Neuronal stem cell (in vitro differentiated cells): ENCODE data around the gene INPP1.

ENCODE experiments used
- DNase-seq: peaks from one replicate; pipeline ENCODE4 v3.0.0-alpha.2; 2013; ENCODE audit warnings: low spot score
- H2AFZ ChIP-seq: one replicate; pipeline ENCODE4 v1.6.1; 2013; ENCODE audit warnings: mild to moderate bottlenecking, low read length, inconsistent platforms
- H2AK5ac ChIP-seq: 2 replicates; pipeline ENCODE4 v1.6.1; 2013; ENCODE audit warnings: low read depth, mild to moderate bottlenecking, inconsistent platforms, low read length, moderate library complexity, mixed read lengths
- H2BK120ac ChIP-seq: 2 replicates; pipeline ENCODE4 v1.6.1; 2013; ENCODE audit warnings: low read depth, mild to moderate bottlenecking, inconsistent platforms, low read length, moderate library complexity, mixed read lengths
- H2BK12ac ChIP-seq: one replicate; pipeline ENCODE4 v1.6.1; 2013; ENCODE audit warnings: low read length, inconsistent platforms
- H2BK15ac ChIP-seq: 2 replicates; pipeline ENCODE4 v1.6.1; 2013; ENCODE audit warnings: mild to moderate bottlenecking, low read length, inconsistent platforms, mixed read lengths
- H2BK5ac ChIP-seq: one replicate; pipeline ENCODE4 v1.6.1; 2013; ENCODE audit warnings: inconsistent platforms, mild to moderate bottlenecking, low read length, moderate library complexity
- H3K14ac ChIP-seq: one replicate; pipeline ENCODE4 v1.6.1; 2013; ENCODE audit warnings: low read length, inconsistent platforms
- H3K18ac ChIP-seq: 2 replicates; pipeline ENCODE4 v1.6.1; 2013; ENCODE audit warnings: low read length, inconsistent platforms
- H3K23ac ChIP-seq: 2 replicates; pipeline ENCODE4 v1.6.1; 2013; ENCODE audit warnings: low read depth, mild to moderate bottlenecking, mixed read lengths, low read length, inconsistent platforms; ENCODE audit not compliant: poor library complexity
- H3K27ac ChIP-seq: replicated peaks from 3 replicates; pipeline ENCODE4 v1.5.1; 2013; ENCODE audit warnings: low read length, inconsistent platforms
- H3K27me3 ChIP-seq, 3 experiments: 2 replicates each; pipeline ENCODE4 v1.6.1; 2013; ENCODE audit warnings: low read length in 3 of 3, mild to moderate bottlenecking in 2 of 3, inconsistent platforms in 1 of 3, low read depth in 1 of 3, mixed read lengths in 1 of 3, moderate library complexity in 1 of 3; ENCODE audit not compliant: control insufficient read depth in 3 of 3, insufficient read depth in 3 of 3
- H3K36me3 ChIP-seq, 2 donors: replicated peaks in 1 of 2; 2 replicates each; pipeline ENCODE4 v1.6.1; 2013; ENCODE audit warnings: low read length in 2 of 2; ENCODE audit not compliant: control insufficient read depth in 2 of 2, insufficient read depth in 2 of 2
- H3K4ac ChIP-seq: 2 replicates; pipeline ENCODE4 v1.6.1; 2013; ENCODE audit warnings: inconsistent platforms, mild to moderate bottlenecking, low read length, moderate library complexity
- H3K4me1 ChIP-seq, 2 donors: 1 replicate in 1 of 2; 2 replicates in 1 of 2; pipeline ENCODE4 v1.6.1; 2013; ENCODE audit warnings: low read length in 2 of 2, low read depth in 1 of 2; ENCODE audit not compliant: control insufficient read depth in 2 of 2, insufficient read depth in 1 of 2
- H3K4me2 ChIP-seq: one replicate; pipeline ENCODE4 v1.6.1; 2013; ENCODE audit warnings: mild to moderate bottlenecking, low read length, inconsistent platforms; ENCODE audit not compliant: insufficient read depth, poor library complexity, severe bottlenecking
- H3K4me3 ChIP-seq, 2 donors: 2 replicates each; pipeline ENCODE4 v1.5.1; 2013; ENCODE audit warnings: low read length in 2 of 2, mild to moderate bottlenecking in 2 of 2, inconsistent platforms in 1 of 2, moderate library complexity in 1 of 2
- H3K79me1 ChIP-seq: one replicate; pipeline ENCODE4 v1.6.1; 2013; ENCODE audit warnings: low read depth, mild to moderate bottlenecking, inconsistent platforms, low read length, moderate library complexity
- H3K9ac ChIP-seq: one replicate; pipeline ENCODE4 v1.6.1; 2013; ENCODE audit warnings: mild to moderate bottlenecking, low read depth, low read length, inconsistent platforms; ENCODE audit not compliant: poor library complexity
- H3K9me3 ChIP-seq, 2 donors: replicated peaks in 1 of 2; 2 replicates each; pipeline versions ENCODE3 to v1.6.1; 2013; ENCODE audit warnings: low read length in 2 of 2, mild to moderate bottlenecking in 2 of 2, inconsistent platforms in 1 of 2, low read depth in 1 of 2, mixed read lengths in 1 of 2, moderate library complexity in 1 of 2; ENCODE audit not compliant: control insufficient read depth in 2 of 2, insufficient read depth in 1 of 2
- H4K8ac ChIP-seq: one replicate; pipeline ENCODE4 v1.6.1; 2013; ENCODE audit warnings: low read depth, mild to moderate bottlenecking, inconsistent platforms, low read length, moderate library complexity
- H4K91ac ChIP-seq: one replicate; pipeline ENCODE4 v1.6.1; 2013; ENCODE audit warnings: low read length, low read depth, mild to moderate bottlenecking, inconsistent platforms; ENCODE audit not compliant: poor library complexity
- WGBS, 2 donors: extraction: QIAGEN DNeasy Blood & Tissue Kit; methylation state at CpG; one replicate each; pipeline ENCODE4 v1.1.7; 2013; ENCODE audit warnings: missing lambda C conversion rate in 2 of 2, mixed read lengths in 1 of 2; ENCODE audit not compliant: insufficient read length in 2 of 2, insufficient replicate concordance in 1 of 2; ENCODE audit errors: extremely low coverage in 2 of 2; 5-methylcytosine and 5-hydroxymethylcytosine counted together

INPP1 gene

GRCh38 chr2:190382851-190383250 is 39.5 kb downstream of the INPP1 start:
- no peak overlapping the region for H3K23ac ChIP-seq
- no peak overlapping the region for H3K27ac ChIP-seq
- no peak for DNase-seq
- WGBS, 2 donors: no CpG with 5 or more reads among the region's 1 CpG
- no peaks in the 10 kb centered on the region for H3K9me3 ChIP-seq
- H3K79me1 ChIP-seq: no peaks in the 10 kb centered on the region
- no peak overlapping the region for H2BK120ac ChIP-seq
- H2BK12ac ChIP-seq: no peak overlapping the region
- H3K36me3 ChIP-seq: no peaks in the 10 kb centered on the region
- no peak overlapping the region for H4K91ac ChIP-seq
- H4K8ac ChIP-seq: no peak overlapping the region
- no peak overlapping the region for H2BK5ac ChIP-seq
- no peak overlapping the region for H3K18ac ChIP-seq
- H2AK5ac ChIP-seq: no peak overlapping the region
- H3K4me3 ChIP-seq: no peak overlapping the region
- no peak overlapping the region for H3K4me2 ChIP-seq
- no peaks in the 10 kb centered on the region for H3K4me1 ChIP-seq
- no peak overlapping the region for H2BK15ac ChIP-seq
- H3K4ac ChIP-seq: no peak overlapping the region
- H2AFZ ChIP-seq: no peak overlapping the region
- no peak overlapping the region for H3K9ac ChIP-seq
- H3K14ac ChIP-seq: no peak overlapping the region
- peaks cover 0 to 6% (median 0%) of the 10 kb centered on the region in 3 experiments for H3K27me3 ChIP-seq

GRCh38 chr2:190387422-190387821 is 44.0 kb downstream of the INPP1 start:
- Histone ChIP-seq H3K14ac (no peak overlapping the region), H3K4me1 (no peaks in the 10 kb centered on the region), H2BK12ac (no peak overlapping the region), H2BK15ac (no peak overlapping the region), H3K27me3 (peaks cover 0 to 6% (median 0%) of the 10 kb centered on the region in 3 experiments), H3K9ac (no peak overlapping the region), H2BK5ac (no peak overlapping the region), H2BK120ac (no peak overlapping the region), H3K4me3 (no peak overlapping the region), H2AK5ac (no peak overlapping the region), H3K23ac (no peak overlapping the region), H3K9me3 (no peaks in the 10 kb centered on the region), H3K18ac (no peak overlapping the region), H4K8ac (no peak overlapping the region), H3K79me1 (no peaks in the 10 kb centered on the region), H3K4ac (no peak overlapping the region), H3K4me2 (no peak overlapping the region), H2AFZ (no peak overlapping the region), H4K91ac (no peak overlapping the region), H3K36me3 (no peaks in the 10 kb centered on the region), H3K27ac (no peak overlapping the region)
- no CpG with 5 or more reads among the region's 3 CpGs for WGBS, 2 donors
- no peak for DNase-seq

GRCh38 chr2:190396271-190396670 is 52.9 kb downstream of the INPP1 start:
- H3K27me3 ChIP-seq: peaks cover 0 to 7% (median 0%) of the 10 kb centered on the region in 3 experiments
- H4K8ac ChIP-seq: no peak overlapping the region
- no peak overlapping the region for H2BK15ac ChIP-seq
- no peak overlapping the region for H2BK5ac ChIP-seq
- H3K4ac ChIP-seq: no peak overlapping the region
- no CpG with 5 or more reads among the region's 2 CpGs for WGBS, 2 donors
- no peak overlapping the region for H2AFZ ChIP-seq
- DNase-seq: no peak
- no peak overlapping the region for H3K18ac ChIP-seq
- H3K9me3 ChIP-seq: no peaks in the 10 kb centered on the region
- H2BK12ac ChIP-seq: no peak overlapping the region
- H3K14ac ChIP-seq: no peak overlapping the region
- H3K9ac ChIP-seq: no peak overlapping the region
- H3K23ac ChIP-seq: no peak overlapping the region
- no peak overlapping the region for H3K4me2 ChIP-seq
- no peak overlapping the region for H4K91ac ChIP-seq
- no peak overlapping the region for H3K27ac ChIP-seq
- H3K4me3 ChIP-seq: no peak overlapping the region
- H2BK120ac ChIP-seq: no peak overlapping the region
- no peak overlapping the region for H2AK5ac ChIP-seq
- no peaks in the 10 kb centered on the region for H3K36me3 ChIP-seq
- H3K4me1 ChIP-seq: no peaks in the 10 kb centered on the region
- no peaks in the 10 kb centered on the region for H3K79me1 ChIP-seq

- WGBS, 2 donors: no CpG with 5 or more reads among the region's 5 CpGs
- Histone ChIP-seq H2BK5ac (no peak overlapping the region), H3K79me1 (no peaks in the 10 kb centered on the region), H4K91ac (no peak overlapping the region), H3K4me1 (peaks cover 5 to 9% of the 10 kb centered on the region in 2 donors), H2AFZ (no peak overlapping the region), H3K18ac (no peak overlapping the region), H2BK12ac (no peak overlapping the region), H3K4me3 (no peak overlapping the region), H3K4ac (no peak overlapping the region), H3K14ac (no peak overlapping the region), H3K27ac (no peak overlapping the region), H3K36me3 (no peaks in the 10 kb centered on the region), H4K8ac (no peak overlapping the region), H2AK5ac (no peak overlapping the region), H3K9ac (no peak overlapping the region), H3K23ac (no peak overlapping the region), H3K9me3 (peaks cover 0 to 3% of the 10 kb centered on the region in 2 donors), H3K27me3 (peaks cover 0 to 37% (median 7%) of the 10 kb centered on the region in 3 experiments), H2BK15ac (no peak overlapping the region), H2BK120ac (no peak overlapping the region), H3K4me2 (no peak overlapping the region)
- DNase-seq: no peak
Measured at GRCh38 chr2:190402986-190403603, 59.7 kb downstream of the INPP1 start.
